Mesendoderm (in vitro differentiated cells): ENCODE data around the gene C3orf18.

Source experiments
- DNase-seq: peaks from one replicate; pipeline ENCODE4 v3.0.0; 2013
- H2AK5ac ChIP-seq: 2 replicates; pipeline ENCODE4 v1.6.1; 2013; ENCODE audit warnings: low read length, inconsistent platforms
- H2BK120ac ChIP-seq: 2 replicates; pipeline ENCODE4 v1.6.1; 2013; ENCODE audit warnings: low read depth, mild to moderate bottlenecking, low read length, moderate library complexity, mixed read lengths
- H2BK15ac ChIP-seq: replicated peaks from 2 replicates; pipeline ENCODE4 v1.6.1; 2013; ENCODE audit warnings: low read depth, mild to moderate bottlenecking, moderate library complexity
- H2BK5ac ChIP-seq: 2 replicates; pipeline ENCODE4 v1.6.1; 2013; ENCODE audit warnings: low read length, inconsistent platforms
- H3K18ac ChIP-seq: 2 replicates; pipeline ENCODE4 v1.6.1; 2013; ENCODE audit warnings: mild to moderate bottlenecking, low read length, mixed read lengths
- H3K23ac ChIP-seq: one replicate; pipeline ENCODE4 v1.6.1; 2013; ENCODE audit warnings: low read length
- H3K27ac ChIP-seq: 2 replicates; pipeline ENCODE4 v1.5.1; 2013; ENCODE audit warnings: low read depth, mild to moderate bottlenecking, inconsistent platforms, low read length, moderate library complexity
- H3K27me3 ChIP-seq: 2 replicates; pipeline ENCODE4 v1.6.1; 2013; ENCODE audit warnings: low read length, control low read depth, mild to moderate bottlenecking, inconsistent platforms; ENCODE audit not compliant: insufficient read depth, poor library complexity
- H3K36me3 ChIP-seq: 2 replicates; pipeline ENCODE4 v1.6.1; 2013; ENCODE audit warnings: low read length, inconsistent platforms; ENCODE audit not compliant: control insufficient read depth, insufficient read depth
- H3K4ac ChIP-seq: one replicate; pipeline ENCODE4 v1.6.1; 2013; ENCODE audit warnings: low read depth, mild to moderate bottlenecking, low read length, moderate library complexity
- H3K4me1 ChIP-seq: 2 replicates; pipeline ENCODE4 v1.6.1; 2013; ENCODE audit warnings: low read depth, low read length, inconsistent platforms; ENCODE audit not compliant: control insufficient read depth
- H3K4me2 ChIP-seq: 2 replicates; pipeline ENCODE4 v1.6.1; 2013; ENCODE audit warnings: low read length
- H3K4me3 ChIP-seq: 2 replicates; pipeline ENCODE4 v1.5.1; 2013; ENCODE audit warnings: mild to moderate bottlenecking, low read length
- H3K56ac ChIP-seq: one replicate; pipeline ENCODE4 v1.6.1; 2013; ENCODE audit warnings: low read length
- H3K79me1 ChIP-seq: 2 replicates; pipeline ENCODE4 v1.6.1; 2013; ENCODE audit warnings: low read length, inconsistent platforms
- H3K79me2 ChIP-seq: 2 replicates; pipeline ENCODE4 v1.6.1; 2013; ENCODE audit warnings: mild to moderate bottlenecking, low read length; ENCODE audit not compliant: control insufficient read depth, insufficient read depth
- H3K9ac ChIP-seq: 2 replicates; pipeline ENCODE4 v1.6.1; 2013; ENCODE audit warnings: low read length, inconsistent platforms
- H4K5ac ChIP-seq: one replicate; pipeline ENCODE4 v1.6.1; 2013; ENCODE audit warnings: low read length
- H4K8ac ChIP-seq: one replicate; pipeline ENCODE4 v1.6.1; 2013; ENCODE audit warnings: low read depth, mild to moderate bottlenecking, control low read depth, low read length, moderate library complexity
- WGBS: extraction: QIAGEN DNeasy Blood & Tissue Kit; methylation state at CpG from one replicate; pipeline ENCODE4 v1.1.7; 2013; ENCODE audit warnings: low lambda C conversion rate, missing lambda C conversion rate; ENCODE audit not compliant: insufficient coverage; ENCODE audit errors: extremely low coverage; 5-methylcytosine and 5-hydroxymethylcytosine counted together

C3orf18 gene

DNA sequence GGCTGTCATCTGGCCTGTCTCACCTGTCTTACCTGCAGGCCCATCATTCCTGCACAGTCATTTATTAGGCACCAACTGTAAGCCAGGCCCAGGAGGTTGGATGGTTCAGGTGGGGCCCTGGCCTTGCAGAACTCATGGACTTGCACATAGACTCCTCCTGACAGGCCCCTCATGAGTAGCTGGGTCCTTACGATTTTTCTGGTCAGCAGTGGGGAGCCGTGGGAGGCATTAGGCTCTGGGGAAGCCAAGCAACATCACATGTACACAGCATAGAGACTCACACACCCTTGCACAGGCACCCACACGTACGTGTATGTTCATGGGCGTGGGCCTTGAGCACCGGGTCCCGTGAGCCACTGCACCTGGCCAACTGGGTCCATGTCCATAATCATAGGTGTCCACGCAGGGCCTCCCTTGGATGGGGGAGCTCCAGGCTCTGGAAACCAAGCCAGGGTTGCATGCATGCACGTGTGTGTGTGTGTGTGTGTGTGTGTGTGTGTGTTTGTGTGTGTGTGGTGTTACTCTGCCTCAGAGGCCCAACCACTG lies 23.7 kb upstream of the C3orf18 start:
- H3K18ac ChIP-seq: no peak overlapping the region
- H2BK15ac ChIP-seq: no peak overlapping the region
- H3K27me3 ChIP-seq: no peaks in the 10 kb centered on the region
- H3K56ac ChIP-seq: no peak overlapping the region
- H4K5ac ChIP-seq: no peak overlapping the region
- no peak overlapping the region for H2BK5ac ChIP-seq
- H3K4me2 ChIP-seq: no peak overlapping the region
- no peaks in the 10 kb centered on the region for H3K4me1 ChIP-seq
- H2AK5ac ChIP-seq: no peak overlapping the region
- no peak overlapping the region for H4K8ac ChIP-seq
- no peak overlapping the region for H3K23ac ChIP-seq
- no peak for DNase-seq
- no peaks in the 10 kb centered on the region for H3K79me1 ChIP-seq
- H2BK120ac ChIP-seq: no peak overlapping the region
- H3K4ac ChIP-seq: no peak overlapping the region
- H3K27ac ChIP-seq: no peak overlapping the region
- H3K36me3 ChIP-seq: no peaks in the 10 kb centered on the region
- H3K4me3 ChIP-seq: no peak overlapping the region
- no CpG with 5 or more reads among the region's 9 CpGs for WGBS
- no peaks in the 10 kb centered on the region for H3K79me2 ChIP-seq
- no peak overlapping the region for H3K9ac ChIP-seq

- Histone ChIP-seq H4K8ac (no peak overlapping the region), H3K9ac (no peak overlapping the region), H3K79me1 (no peaks in the 10 kb centered on the region), H3K4me2 (no peak overlapping the region), H3K4me1 (no peaks in the 10 kb centered on the region), H3K56ac (no peak overlapping the region), H3K36me3 (no peaks in the 10 kb centered on the region), H3K23ac (no peak overlapping the region), H2AK5ac (no peak overlapping the region), H3K27ac (no peak overlapping the region), H4K5ac (no peak overlapping the region), H2BK15ac (no peak overlapping the region), H3K4me3 (no peak overlapping the region), H3K4ac (no peak overlapping the region), H2BK120ac (no peak overlapping the region), H3K79me2 (no peaks in the 10 kb centered on the region), H2BK5ac (no peak overlapping the region), H3K18ac (no peak overlapping the region), H3K27me3 (no peaks in the 10 kb centered on the region)
- WGBS: no CpG with 5 or more reads among the region's 4 CpGs
- DNase-seq: no peak
Measured at GRCh38 chr3:50588759-50589433, 21.3 kb upstream of the C3orf18 start.

GRCh38 chr3:50587806-50588758 lies 20.5 kb upstream of the C3orf18 start:
- Histone ChIP-seq H3K56ac (no peak overlapping the region), H3K36me3 (no peaks in the 10 kb centered on the region), H2AK5ac (no peak overlapping the region), H3K79me2 (no peaks in the 10 kb centered on the region), H2BK15ac (no peak overlapping the region), H3K23ac (no peak overlapping the region), H3K4me2 (no peak overlapping the region), H3K18ac (no peak overlapping the region), H3K4ac (no peak overlapping the region), H2BK120ac (no peak overlapping the region), H3K27ac (no peak overlapping the region), H3K4me1 (no peaks in the 10 kb centered on the region), H4K8ac (no peak overlapping the region), H4K5ac (no peak overlapping the region), H3K27me3 (no peaks in the 10 kb centered on the region), H3K9ac (no peak overlapping the region), H3K79me1 (no peaks in the 10 kb centered on the region), H3K4me3 (no peak overlapping the region), H2BK5ac (no peak overlapping the region)
- no peak for DNase-seq
- no CpG with 5 or more reads among the region's 17 CpGs for WGBS

DNA sequence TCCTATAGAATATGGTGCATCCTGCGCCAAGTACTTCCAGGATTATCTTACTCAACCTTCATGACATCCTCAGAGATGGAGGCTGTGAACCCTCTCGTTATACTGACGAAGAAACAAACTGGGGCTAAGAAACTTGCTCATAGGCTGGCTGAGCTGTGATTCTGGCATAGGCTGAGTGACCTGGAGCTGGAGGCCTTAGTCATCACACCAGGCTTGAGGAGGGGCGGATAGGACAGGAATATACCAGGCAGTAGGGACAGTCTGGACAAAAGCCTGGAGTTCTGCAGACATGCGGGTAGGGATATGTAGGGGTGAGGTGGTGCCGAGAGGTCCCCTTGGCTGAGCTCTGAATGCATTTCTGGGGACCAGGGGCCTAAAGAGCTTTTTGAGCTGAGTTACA lies 19.8 kb upstream of the C3orf18 start:
- Histone ChIP-seq H2BK5ac (no peak overlapping the region), H3K4me3 (no peak overlapping the region), H4K5ac (no peak overlapping the region), H2BK15ac (no peak overlapping the region), H3K4ac (no peak overlapping the region), H3K23ac (no peak overlapping the region), H2BK120ac (no peak overlapping the region), H3K4me1 (no peaks in the 10 kb centered on the region), H3K18ac (no peak overlapping the region), H3K27ac (no peak overlapping the region), H3K27me3 (no peaks in the 10 kb centered on the region), H4K8ac (no peak overlapping the region), H3K4me2 (no peak overlapping the region), H3K9ac (no peak overlapping the region), H3K79me2 (no peaks in the 10 kb centered on the region), H2AK5ac (no peak overlapping the region), H3K79me1 (no peaks in the 10 kb centered on the region), H3K56ac (no peak overlapping the region), H3K36me3 (no peaks in the 10 kb centered on the region)
- WGBS: no CpG with 5 or more reads among the region's 6 CpGs
- DNase-seq: no peak

- Histone ChIP-seq H3K36me3 (no peaks in the 10 kb centered on the region), H3K4me2 (no peak overlapping the region), H2BK5ac (no peak overlapping the region), H4K5ac (no peak overlapping the region), H3K79me1 (no peaks in the 10 kb centered on the region), H3K27me3 (no peaks in the 10 kb centered on the region), H3K79me2 (no peaks in the 10 kb centered on the region), H3K4me3 (no peak overlapping the region), H3K18ac (no peak overlapping the region), H3K4me1 (no peaks in the 10 kb centered on the region), H3K23ac (no peak overlapping the region), H2BK15ac (no peak overlapping the region), H4K8ac (no peak overlapping the region), H3K4ac (no peak overlapping the region), H3K27ac (no peak overlapping the region), H3K9ac (no peak overlapping the region), H2AK5ac (no peak overlapping the region), H3K56ac (no peak overlapping the region), H2BK120ac (no peak overlapping the region)
- no CpG with 5 or more reads among the region's 3 CpGs for WGBS
- DNase-seq: no peak
Measured at GRCh38 chr3:50586763-50587070, 19.2 kb upstream of the C3orf18 start.
